T-helper 17 cell (primary cell): ENCODE data around the gene CCL11. TPM values are rescaled to one million over a fixed set of nuclear protein-coding genes. Genes with fewer than 3 reads are reported as not detected.

Experiments
- ATAC-seq: fragments of 150-1000 bp; cut with Tn5 transposase; 2 replicates; pipeline ENCODE4 v1.10.0; 2021; ENCODE audit warnings: mild to moderate bottlenecking, moderate library complexity
- DNase-seq, 3 donors: peaks; one replicate each; pipeline versions ENCODE4 v3.0.0 to v3.0.0-alpha.2; 2020 to 2021
- H3K9me3 ChIP-seq: one replicate; pipeline ENCODE4 v1.7.0; 2013; ENCODE audit warnings: low read length, mild to moderate bottlenecking; ENCODE audit not compliant: control insufficient read depth, poor library complexity, severe bottlenecking
- H3K27ac Mint-ChIP-seq: one replicate; pipeline ENCODE4 v1.8.0; 2022; ENCODE audit warnings: mild to moderate bottlenecking, moderate library complexity, mixed read lengths
- H3K27me3 Mint-ChIP-seq: one replicate; pipeline ENCODE4 v1.8.0; 2022; ENCODE audit warnings: mixed read lengths
- H3K36me3 Mint-ChIP-seq: one replicate; pipeline ENCODE4 v1.8.0; 2022; ENCODE audit warnings: low read depth, mixed read lengths
- H3K4me1 Mint-ChIP-seq: one replicate; pipeline ENCODE4 v1.8.0; 2022; ENCODE audit warnings: mild to moderate bottlenecking, mixed read lengths
- H3K4me3 Mint-ChIP-seq: one replicate; pipeline ENCODE4 v1.8.0; 2022; ENCODE audit warnings: mild to moderate bottlenecking, moderate library complexity, mixed read lengths
- total RNA-seq, 4 donors: library from RNA in 2 of 4; stranded (reverse) in 2 of 4; gene quantifications; one replicate each; pipeline ENCODE4 v1.2.3 and lab custom pipeline; 2022 to 2026

Gene CCL11
- total RNA-seq, 2 donors from 2014 or later = not detected

- DNase-seq = no peak
- H3K36me3 Mint-ChIP-seq = no peaks in the 10 kb centered on the region
- H3K9me3 ChIP-seq = no peaks in the 10 kb centered on the region
- ATAC-seq = no peak
- no peak overlapping the region for H3K27ac Mint-ChIP-seq
- H3K4me3 Mint-ChIP-seq = no peak overlapping the region
- no peaks in the 10 kb centered on the region for H3K4me1 Mint-ChIP-seq
- H3K27me3 Mint-ChIP-seq = peaks cover 69% of the 10 kb centered on the region
Measured at GRCh38 chr17:34265711-34266110, 19.8 kb upstream of the CCL11 start.

GRCh38 chr17:34269969-34270368, 15.6 kb upstream of the CCL11 start, which contains the start of gene CCL7:
TSS of gene CCL7 (plus strand) at chr17:34270221. CDS start at chr17:34270291, 70 bp downstream.
- Mint-ChIP-seq H3K27me3 (peaks cover 87% of the 10 kb centered on the region), H3K4me1 (no peaks in the 10 kb centered on the region), H3K36me3 (peaks cover 1% of the 10 kb centered on the region), H3K4me3 (no peak within 1 kb of the TSS), H3K27ac (no peak within 1 kb of the TSS)
- ATAC-seq (no peak), DNase-seq (no peak)
- no peaks in the 10 kb centered on the region for H3K9me3 ChIP-seq

GRCh38 chr17:34275881-34276280, 9.7 kb upstream of the CCL11 start:
- Mint-ChIP-seq H3K27ac (no peak overlapping the region), H3K36me3 (peaks cover 3% of the 10 kb centered on the region), H3K4me3 (no peak overlapping the region), H3K27me3 (peaks cover 69% of the 10 kb centered on the region), H3K4me1 (no peaks in the 10 kb centered on the region)
- no peak for ATAC-seq
- DNase-seq = no peak
- H3K9me3 ChIP-seq = no peaks in the 10 kb centered on the region

- ATAC-seq = no peak
- H3K27me3 Mint-ChIP-seq = peaks cover 63% of the 10 kb centered on the region
- no peak for DNase-seq
- H3K27ac Mint-ChIP-seq = no peak overlapping the region
- no peaks in the 10 kb centered on the region for H3K9me3 ChIP-seq
- no peak overlapping the region for H3K4me3 Mint-ChIP-seq
- H3K4me1 Mint-ChIP-seq = no peaks in the 10 kb centered on the region
- peaks cover 3% of the 10 kb centered on the region for H3K36me3 Mint-ChIP-seq
Measured at GRCh38 chr17:34276826-34277225, 8.7 kb upstream of the CCL11 start.

- H3K36me3 Mint-ChIP-seq = no peaks in the 10 kb centered on the region
- DNase-seq = no peak
- ATAC-seq = no peak
- no peaks in the 10 kb centered on the region for H3K9me3 ChIP-seq
- peaks cover 46% of the 10 kb centered on the region for H3K27me3 Mint-ChIP-seq
- no peaks in the 10 kb centered on the region for H3K4me1 Mint-ChIP-seq
- H3K4me3 Mint-ChIP-seq = no peak overlapping the region
- H3K27ac Mint-ChIP-seq = no peak overlapping the region
Measured at GRCh38 chr17:34283571-34283970, 2.0 kb upstream of the CCL11 start.

GRCh38 chr17:34287875-34288274, 2.3 kb downstream of the CCL11 start:
- no peak for DNase-seq
- H3K27me3 Mint-ChIP-seq = peaks cover 51% of the 10 kb centered on the region
- no peaks in the 10 kb centered on the region for H3K4me1 Mint-ChIP-seq
- ATAC-seq = no peak
- no peaks in the 10 kb centered on the region for H3K9me3 ChIP-seq
- no peak overlapping the region for H3K4me3 Mint-ChIP-seq
- no peak overlapping the region for H3K27ac Mint-ChIP-seq
- no peaks in the 10 kb centered on the region for H3K36me3 Mint-ChIP-seq

- no peaks in the 10 kb centered on the region for H3K4me1 Mint-ChIP-seq
- no peak overlapping the region for H3K27ac Mint-ChIP-seq
- no peaks in the 10 kb centered on the region for H3K36me3 Mint-ChIP-seq
- no peak for ATAC-seq
- H3K9me3 ChIP-seq = no peaks in the 10 kb centered on the region
- no peak for DNase-seq
- H3K27me3 Mint-ChIP-seq = peaks cover 46% of the 10 kb centered on the region
- H3K4me3 Mint-ChIP-seq = no peak overlapping the region
Measured at GRCh38 chr17:34290586-34290985, 5.0 kb downstream of the CCL11 start.

- DNase-seq (no peak), ATAC-seq (no peak)
- Mint-ChIP-seq H3K4me3 (no peak overlapping the region), H3K27ac (no peak overlapping the region), H3K4me1 (no peaks in the 10 kb centered on the region), H3K27me3 (peaks cover 34% of the 10 kb centered on the region), H3K36me3 (no peaks in the 10 kb centered on the region)
- H3K9me3 ChIP-seq = no peaks in the 10 kb centered on the region
Measured at GRCh38 chr17:34291721-34292348, 6.3 kb downstream of the CCL11 start.

GRCh38 chr17:34299027-34299426, 13.5 kb downstream of the CCL11 start:
- peaks cover 4% of the 10 kb centered on the region for H3K9me3 ChIP-seq
- Mint-ChIP-seq H3K27ac (no peak overlapping the region), H3K36me3 (peaks cover 4% of the 10 kb centered on the region), H3K4me1 (no peaks in the 10 kb centered on the region), H3K27me3 (peaks cover 40% of the 10 kb centered on the region), H3K4me3 (no peak overlapping the region)
- ATAC-seq (no peak), DNase-seq (no peak)

GRCh38 chr17:34299956-34300577, 14.5 kb downstream of the CCL11 start:
- peaks cover 4% of the 10 kb centered on the region for H3K9me3 ChIP-seq
- H3K27me3 Mint-ChIP-seq = peaks cover 49% of the 10 kb centered on the region
- ATAC-seq (no peak), DNase-seq (no peak)
- peaks cover 4% of the 10 kb centered on the region for H3K36me3 Mint-ChIP-seq
- H3K4me3 Mint-ChIP-seq = no peak overlapping the region
- no peaks in the 10 kb centered on the region for H3K4me1 Mint-ChIP-seq
- no peak overlapping the region for H3K27ac Mint-ChIP-seq

GRCh38 chr17:34300652-34301370, 15.3 kb downstream of the CCL11 start:
- peaks cover 50% of the 10 kb centered on the region for H3K27me3 Mint-ChIP-seq
- ATAC-seq (no peak), DNase-seq (no peak)
- no peaks in the 10 kb centered on the region for H3K4me1 Mint-ChIP-seq
- H3K9me3 ChIP-seq = peaks cover 4% of the 10 kb centered on the region
- no peak overlapping the region for H3K27ac Mint-ChIP-seq
- H3K4me3 Mint-ChIP-seq = no peak overlapping the region
- peaks cover 4% of the 10 kb centered on the region for H3K36me3 Mint-ChIP-seq

GRCh38 chr17:34301986-34302385, 16.4 kb downstream of the CCL11 start:
- H3K27me3 Mint-ChIP-seq = peaks cover 54% of the 10 kb centered on the region

GRCh38 chr17:34302636-34303035, 17.1 kb downstream of the CCL11 start:
- no peak overlapping the region for H3K4me3 Mint-ChIP-seq
- no peaks in the 10 kb centered on the region for H3K4me1 Mint-ChIP-seq
- H3K27ac Mint-ChIP-seq = no peak overlapping the region
- H3K9me3 ChIP-seq = peaks cover 4% of the 10 kb centered on the region
- H3K27me3 Mint-ChIP-seq = peaks cover 57% of the 10 kb centered on the region
- ATAC-seq (no peak), DNase-seq (no peak)
- peaks cover 4% of the 10 kb centered on the region for H3K36me3 Mint-ChIP-seq

More at GRCh38 chr17:34301986-34302385, 16.4 kb downstream of the CCL11 start:
- peaks cover 4% of the 10 kb centered on the region for H3K9me3 ChIP-seq
- Mint-ChIP-seq H3K4me1 (no peaks in the 10 kb centered on the region), H3K4me3 (no peak overlapping the region), H3K27ac (no peak overlapping the region), H3K36me3 (peaks cover 4% of the 10 kb centered on the region)
- no peak for DNase-seq
- no peak for ATAC-seq
